PFSK-1 (cell line): ENCODE data around the gene SND1.

Experiments
- POLR2AphosphoS5 ChIP-seq: IDR thresholded peaks from 2 replicates; pipeline ENCODE4 v1.6.1; 2012; ENCODE audit warnings: low read depth, mild to moderate bottlenecking, control low read depth, low read length, moderate library complexity
- SIN3A ChIP-seq: IDR thresholded peaks from 2 replicates; pipeline ENCODE4 v1.6.1; 2012; ENCODE audit warnings: mild to moderate bottlenecking, low read length, moderate library complexity, borderline replicate concordance; ENCODE audit not compliant: insufficient read depth
- TAF1 ChIP-seq: IDR thresholded peaks from 2 replicates; pipeline ENCODE4 v1.6.1; 2012; ENCODE audit warnings: low read length, control low read depth, borderline replicate concordance; ENCODE audit not compliant: insufficient read depth
- TF ChIP-seq, protein P1 (sequence below), 2 experiments: IDR thresholded peaks; 2 replicates each; pipeline versions ENCODE4 v1.6.1 to v1.8.0; 2011 to 2012; ENCODE audit warnings: low read depth in 2 of 2, low read length in 2 of 2, control low read depth in 1 of 2, inconsistent platforms in 1 of 2, mild to moderate bottlenecking in 1 of 2, moderate library complexity in 1 of 2; ENCODE audit not compliant: insufficient read depth in 1 of 2

DNA sequence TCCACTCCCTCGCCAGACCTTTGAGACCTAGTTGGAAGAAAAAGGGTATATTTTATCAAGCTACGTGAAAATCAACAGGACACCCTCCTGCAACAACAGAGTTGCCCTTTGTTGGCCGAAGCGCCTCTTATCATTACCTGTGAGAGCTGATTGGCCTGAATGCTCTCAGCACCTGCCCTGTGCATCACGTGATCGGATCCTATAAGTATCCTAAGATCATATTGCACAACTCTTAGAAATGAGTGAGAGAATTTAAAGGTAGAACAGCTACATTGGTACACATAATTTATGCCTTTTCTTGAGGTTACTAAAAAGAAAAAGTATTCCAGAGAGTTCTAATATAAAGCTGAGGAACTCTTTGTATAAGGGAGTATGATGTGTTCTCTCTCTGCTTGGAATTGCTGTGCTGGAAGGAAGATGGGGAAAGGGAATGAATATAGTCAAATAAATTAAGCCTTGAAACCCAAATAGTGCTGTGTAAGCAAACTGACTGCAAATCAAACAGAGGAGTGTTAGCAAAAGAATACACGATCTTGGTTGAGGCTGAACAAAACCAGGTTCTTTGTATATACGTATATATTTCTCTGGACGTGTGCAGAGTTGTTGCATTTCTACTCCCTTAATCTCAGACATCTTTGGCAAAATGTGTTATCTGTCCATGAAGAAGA, 309.9 kb downstream of the SND1 start:
- TF ChIP-seq TAF1 (no peak), POLR2AphosphoS5 (no peak), SIN3A (no peak)
- TF ChIP-seq, protein P1, sequence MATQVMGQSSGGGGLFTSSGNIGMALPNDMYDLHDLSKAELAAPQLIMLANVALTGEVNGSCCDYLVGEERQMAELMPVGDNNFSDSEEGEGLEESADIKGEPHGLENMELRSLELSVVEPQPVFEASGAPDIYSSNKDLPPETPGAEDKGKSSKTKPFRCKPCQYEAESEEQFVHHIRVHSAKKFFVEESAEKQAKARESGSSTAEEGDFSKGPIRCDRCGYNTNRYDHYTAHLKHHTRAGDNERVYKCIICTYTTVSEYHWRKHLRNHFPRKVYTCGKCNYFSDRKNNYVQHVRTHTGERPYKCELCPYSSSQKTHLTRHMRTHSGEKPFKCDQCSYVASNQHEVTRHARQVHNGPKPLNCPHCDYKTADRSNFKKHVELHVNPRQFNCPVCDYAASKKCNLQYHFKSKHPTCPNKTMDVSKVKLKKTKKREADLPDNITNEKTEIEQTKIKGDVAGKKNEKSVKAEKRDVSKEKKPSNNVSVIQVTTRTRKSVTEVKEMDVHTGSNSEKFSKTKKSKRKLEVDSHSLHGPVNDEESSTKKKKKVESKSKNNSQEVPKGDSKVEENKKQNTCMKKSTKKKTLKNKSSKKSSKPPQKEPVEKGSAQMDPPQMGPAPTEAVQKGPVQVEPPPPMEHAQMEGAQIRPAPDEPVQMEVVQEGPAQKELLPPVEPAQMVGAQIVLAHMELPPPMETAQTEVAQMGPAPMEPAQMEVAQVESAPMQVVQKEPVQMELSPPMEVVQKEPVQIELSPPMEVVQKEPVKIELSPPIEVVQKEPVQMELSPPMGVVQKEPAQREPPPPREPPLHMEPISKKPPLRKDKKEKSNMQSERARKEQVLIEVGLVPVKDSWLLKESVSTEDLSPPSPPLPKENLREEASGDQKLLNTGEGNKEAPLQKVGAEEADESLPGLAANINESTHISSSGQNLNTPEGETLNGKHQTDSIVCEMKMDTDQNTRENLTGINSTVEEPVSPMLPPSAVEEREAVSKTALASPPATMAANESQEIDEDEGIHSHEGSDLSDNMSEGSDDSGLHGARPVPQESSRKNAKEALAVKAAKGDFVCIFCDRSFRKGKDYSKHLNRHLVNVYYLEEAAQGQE (IDR thresholded peaks at IDR 0.05; ENCODE audit: insufficient read depth in 1 of 2, low read depth in 2 of 2, low read length in 2 of 2) = no peak
